Measurements from ENCODE around the gene INSR.

- TF ChIP-seq POLR2AphosphoS5 (IDR thresholded peaks at IDR 0.05; ENCODE audit: low read depth) = no peak
- TF ChIP-seq CTCF (IDR thresholded peaks at IDR 0.05; ENCODE audit: insufficient read depth, low read length) = no peak
- TF ChIP-seq REST (IDR thresholded peaks at IDR 0.05; ENCODE audit: insufficient replicate concordance, low read depth) = no peak
These were observed 82.8 kb downstream of the INSR start for GRCh38 chr19:7211191-7211951.
